Ectodermal cell (in vitro differentiated cells): ENCODE results near the gene WEE1.
A peak's percentile ranks its signal among the peaks of the same experiment; 100 is the strongest.
"Not testable (repeated sequence)": the region's sequence is repeated elsewhere in the genome, so short reads cannot be mapped to it uniquely, and the experiment has no call there.

Experiments used
- H3K27ac ChIP-seq: 2 replicates; pipeline ENCODE4 v1.7.0; 2013; ENCODE audit warnings: mild to moderate bottlenecking, low read depth, low read length; ENCODE audit not compliant: insufficient read depth, poor library complexity, severe bottlenecking
- H3K27me3 ChIP-seq: 2 replicates; pipeline ENCODE4 v1.7.0; 2013; ENCODE audit warnings: mild to moderate bottlenecking, low read length; ENCODE audit not compliant: insufficient read depth, control insufficient read depth, poor library complexity, severe bottlenecking
- H3K36me3 ChIP-seq: one replicate; pipeline ENCODE4 v1.7.0; 2013; ENCODE audit warnings: low read length; ENCODE audit not compliant: control insufficient read depth, insufficient read depth
- H3K4me1 ChIP-seq: one replicate; pipeline ENCODE4 v1.7.0; 2013; ENCODE audit warnings: low read length; ENCODE audit not compliant: control insufficient read depth, insufficient read depth
- H3K4me3 ChIP-seq: 2 replicates; pipeline ENCODE4 v1.7.0; 2013; ENCODE audit warnings: low read depth, low read length, control low read depth; ENCODE audit not compliant: insufficient read depth
- H3K9me3 ChIP-seq: 2 replicates; pipeline ENCODE4 v1.7.0; 2013; ENCODE audit warnings: mild to moderate bottlenecking, low read length, moderate library complexity; ENCODE audit not compliant: control insufficient read depth
- WGBS, 2 experiments: methylation state at CpG; one replicate each; pipeline ENCODE4 v1.1.7; 2013; ENCODE audit warnings: missing lambda C conversion rate in 2 of 2; 5-methylcytosine and 5-hydroxymethylcytosine counted together

Gene WEE1

GRCh38 chr11:9623053-9623452 lies 49.6 kb downstream of the WEE1 start:
- not testable (repeated sequence) for H3K36me3 ChIP-seq, H3K27ac ChIP-seq, H3K4me3 ChIP-seq, H3K9me3 ChIP-seq
- 92 to 95% methylated on average over 20 to 21 of the region's 23 CpGs for WGBS, 2 experiments
- Histone ChIP-seq H3K27me3 (peaks cover 25% of the 10 kb centered on the region), H3K4me1 (peaks cover 22% of the 10 kb centered on the region)

GRCh38 chr11:9624448-9624847 lies 51.0 kb downstream of the WEE1 start:
- Histone ChIP-seq H3K4me3 (no peak overlapping the region), H3K36me3 (no peaks in the 10 kb centered on the region), H3K9me3 (no peaks in the 10 kb centered on the region), H3K27ac (no peak overlapping the region), H3K4me1 (peaks cover 22% of the 10 kb centered on the region), H3K27me3 (peaks cover 38% of the 10 kb centered on the region)

- no peaks in the 10 kb centered on the region for H3K36me3 ChIP-seq
- no peak overlapping the region for H3K27ac ChIP-seq
- H3K4me3 ChIP-seq: no peak overlapping the region
- peaks cover 19% of the 10 kb centered on the region for H3K4me1 ChIP-seq
- no peaks in the 10 kb centered on the region for H3K9me3 ChIP-seq
- WGBS, 2 experiments: 79 to 87% methylated on average over 6 of the region's 6 CpGs
- H3K27me3 ChIP-seq: peaks cover 43% of the 10 kb centered on the region
Measured at GRCh38 chr11:9625162-9625561, 51.7 kb downstream of the WEE1 start.

- no peaks in the 10 kb centered on the region for H3K9me3 ChIP-seq
- no peak overlapping the region for H3K27ac ChIP-seq
- peaks cover 44% of the 10 kb centered on the region for H3K27me3 ChIP-seq
- no peaks in the 10 kb centered on the region for H3K36me3 ChIP-seq
- WGBS, 2 experiments: 68 to 75% methylated on average over 3 of the region's 3 CpGs
- no peak overlapping the region for H3K4me3 ChIP-seq
- peaks cover 19% of the 10 kb centered on the region for H3K4me1 ChIP-seq
Measured at GRCh38 chr11:9625728-9626127, 52.3 kb downstream of the WEE1 start.

- no peaks in the 10 kb centered on the region for H3K9me3 ChIP-seq
- H3K36me3 ChIP-seq: no peaks in the 10 kb centered on the region
- peaks cover 44% of the 10 kb centered on the region for H3K27me3 ChIP-seq
- WGBS, 2 experiments: 18 to 22% methylated on average over 12 of the region's 12 CpGs
- H3K4me1 ChIP-seq: peaks cover 19% of the 10 kb centered on the region
- H3K27ac ChIP-seq: peak overlapping the region; percentile 70
- H3K4me3 ChIP-seq: no peak overlapping the region
Measured at GRCh38 chr11:9626496-9627394, 53.3 kb downstream of the WEE1 start.

GRCh38 chr11:9629064-9629463 lies 55.6 kb downstream of the WEE1 start:
- H3K9me3 ChIP-seq: peaks cover 2% of the 10 kb centered on the region
- peaks cover 19% of the 10 kb centered on the region for H3K4me1 ChIP-seq
- peaks cover 41% of the 10 kb centered on the region for H3K27me3 ChIP-seq
- WGBS, 2 experiments: 92 to 93% methylated on average over 6 of the region's 6 CpGs
- no peaks in the 10 kb centered on the region for H3K36me3 ChIP-seq
- no peak overlapping the region for H3K27ac ChIP-seq
- H3K4me3 ChIP-seq: no peak overlapping the region

GRCh38 chr11:9633679-9634078 lies 60.2 kb downstream of the WEE1 start:
- 82 to 95% methylated on average over 2 of the region's 2 CpGs for WGBS, 2 experiments
- Histone ChIP-seq H3K27me3 (peaks cover 14% of the 10 kb centered on the region), H3K9me3 (peaks cover 2% of the 10 kb centered on the region), H3K36me3 (no peaks in the 10 kb centered on the region), H3K4me1 (no peaks in the 10 kb centered on the region), H3K4me3 (no peak overlapping the region), H3K27ac (no peak overlapping the region)

GRCh38 chr11:9636691-9637090 lies 63.2 kb downstream of the WEE1 start:
- H3K9me3 ChIP-seq: peaks cover 2% of the 10 kb centered on the region
- no peaks in the 10 kb centered on the region for H3K36me3 ChIP-seq
- no peaks in the 10 kb centered on the region for H3K4me1 ChIP-seq
- no peak overlapping the region for H3K27ac ChIP-seq
- H3K4me3 ChIP-seq: no peak overlapping the region
- H3K27me3 ChIP-seq: no peaks in the 10 kb centered on the region
- 96 to 98% methylated on average over 1 of the region's 1 CpG for WGBS, 2 experiments

- H3K9me3 ChIP-seq: no peaks in the 10 kb centered on the region
- no peak overlapping the region for H3K4me3 ChIP-seq
- H3K27ac ChIP-seq: no peak overlapping the region
- H3K36me3 ChIP-seq: no peaks in the 10 kb centered on the region
- 95 to 96% methylated on average over 5 of the region's 5 CpGs for WGBS, 2 experiments
- no peaks in the 10 kb centered on the region for H3K4me1 ChIP-seq
- H3K27me3 ChIP-seq: no peaks in the 10 kb centered on the region
Measured at GRCh38 chr11:9639099-9639498, 65.6 kb downstream of the WEE1 start.
